HG02678 (cell line): ENCODE data around the gene KLK8.

Experiments
- ATAC-seq: cut with Tn5 transposase; IDR thresholded peaks from one replicate; pipeline ENCODE4 v1.9.1; 2021; ENCODE audit warnings: mild to moderate bottlenecking, moderate library complexity; ENCODE audit not compliant: unreplicated experiment

Gene KLK8

GRCh38 chr19:50957587-50957986, 43.8 kb downstream of the KLK8 start:
- ATAC-seq, result no peak

DNA sequence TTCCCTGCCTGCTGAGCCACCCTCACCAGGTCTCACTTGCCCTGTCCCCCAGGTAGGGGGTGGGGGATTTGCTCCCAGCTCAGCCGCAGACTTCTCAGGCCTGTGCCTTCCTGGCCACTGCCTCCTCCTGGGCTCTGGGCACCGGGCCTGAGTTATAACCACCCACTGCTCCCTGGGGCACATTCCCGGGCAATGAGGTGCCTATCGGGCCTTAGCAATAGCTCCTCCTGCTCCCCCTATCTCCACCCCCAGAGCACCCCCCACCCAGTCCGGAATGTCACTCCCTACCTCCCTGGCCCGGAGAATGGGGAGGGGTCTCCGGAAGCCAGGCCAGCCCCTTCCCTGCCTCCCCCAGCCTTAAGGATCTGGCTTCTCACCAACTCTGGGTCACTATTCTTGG, 48.5 kb downstream of the KLK8 start, which contains the start of gene KLK5:
KLK5 (minus strand) TSS at position 129 of the 400 bp plus-strand sequence. CDS start 381 bp downstream, outside the sequence.
- no peak for ATAC-seq

DNA sequence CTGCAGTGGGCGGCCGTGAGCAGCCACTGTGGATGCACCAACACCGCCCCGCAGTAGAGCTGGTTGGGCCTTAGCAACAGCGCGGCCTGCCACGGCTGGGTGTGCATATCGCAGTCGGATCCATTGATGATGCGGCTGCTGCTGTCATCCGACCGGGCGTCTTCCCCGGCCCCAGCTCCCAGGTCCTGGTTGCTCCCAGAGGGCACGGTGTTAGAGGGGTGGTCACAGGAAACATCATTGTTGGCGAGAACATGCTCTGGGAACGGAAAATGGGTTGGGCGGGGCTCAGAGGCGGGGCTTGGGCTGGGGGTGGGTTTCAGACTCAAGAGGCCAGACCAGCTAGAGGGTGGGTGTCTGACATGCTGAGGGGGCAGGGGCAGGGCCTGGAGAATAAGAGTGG, 51.5 kb downstream of the KLK8 start:
- no peak for ATAC-seq

DNA sequence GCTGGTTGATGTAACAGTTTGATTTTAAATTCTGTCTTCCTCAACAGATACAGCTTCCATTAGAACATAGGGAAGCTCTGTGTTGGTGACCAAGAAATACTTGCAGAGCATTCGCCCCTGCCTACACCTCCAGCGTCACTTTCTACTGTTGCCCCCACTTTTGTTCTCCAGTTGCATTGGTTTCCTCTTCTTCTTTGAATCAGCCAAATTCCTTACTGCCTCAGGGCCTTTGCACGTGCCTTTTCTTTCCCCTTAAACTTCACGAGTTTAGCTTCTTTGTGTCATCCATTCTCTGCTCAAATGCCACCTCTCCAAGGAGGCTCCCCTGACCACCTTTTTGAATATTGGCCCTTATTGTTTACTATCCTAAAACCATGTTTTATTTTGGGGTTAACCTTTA, 54.3 kb downstream of the KLK8 start:
- ATAC-seq, result no peak
